Heart left ventricle (tissue), 13 donors: ENCODE data around the gene EPG5.

Source experiments
- CTCF ChIP-seq, 12 donors: fragments of 200-600 bp; sonication (generic) in 4 of 12; IDR thresholded peaks; one replicate each; pipeline versions ENCODE4 v1.5.0 to v1.8.0; 2018 to 2022; ENCODE audit warnings: antibody characterized with exemption in 12 of 12, mild to moderate bottlenecking in 5 of 12
- POLR2A ChIP-seq, 2 donors: fragments of 450-650 bp; IDR thresholded peaks; one replicate each; pipeline ENCODE4 v1.6.1; 2017; ENCODE audit warnings: antibody characterized with exemption in 2 of 2, mild to moderate bottlenecking in 2 of 2, moderate library complexity in 2 of 2
- donor health status: ischemic (EF 13 %, LVEDD 7.1; RV severe dilation, severe dysfunction).
- donor health status: DM: no; HTN: yes; CAD: no.
- donor health status: DM: no; HTN: no; CAD: no.
- donor health status: ischemic (EF 25% LVEDD 6.9; RV normal size, moderate dysfunction).
- donor health status: ischemic (EF 25% LVEDD 5.7; RV mildly dilated, moderate dysfunction).
- donor health status: ischemic (EF 35%, LVEDD 5.7; RV mildly dilated, moderate dysfunction).
- donor health status: nonischemic (EF 11% LVEDD 7.7; RV severe dilation, severe dysfunction).
- donor health status: DM: yes; HTN: yes; CAD: no.
- donor health status: PGD.
- donor health status: ischemic (EF 29% LVEDD 5.4; RV normal size, mild dysfunction).
- donor health status: nonischemic (EF 23%, LVEDD 6.1; RV moderate dilation, normal function).

- TF ChIP-seq POLR2A (IDR thresholded peaks at IDR 0.05) = no peak
- no peak for TF ChIP-seq CTCF (IDR thresholded peaks at IDR 0.05)
These were observed 28.6 kb downstream of the EPG5 start for GRCh38 chr18:45938488-45938935.
